ENCODE data around the gene SEMA3E.
"Not testable (repeated sequence)": the region's sequence is repeated elsewhere in the genome, so short reads cannot be mapped to it uniquely, and the experiment has no call there.

SEMA3E gene

DNA sequence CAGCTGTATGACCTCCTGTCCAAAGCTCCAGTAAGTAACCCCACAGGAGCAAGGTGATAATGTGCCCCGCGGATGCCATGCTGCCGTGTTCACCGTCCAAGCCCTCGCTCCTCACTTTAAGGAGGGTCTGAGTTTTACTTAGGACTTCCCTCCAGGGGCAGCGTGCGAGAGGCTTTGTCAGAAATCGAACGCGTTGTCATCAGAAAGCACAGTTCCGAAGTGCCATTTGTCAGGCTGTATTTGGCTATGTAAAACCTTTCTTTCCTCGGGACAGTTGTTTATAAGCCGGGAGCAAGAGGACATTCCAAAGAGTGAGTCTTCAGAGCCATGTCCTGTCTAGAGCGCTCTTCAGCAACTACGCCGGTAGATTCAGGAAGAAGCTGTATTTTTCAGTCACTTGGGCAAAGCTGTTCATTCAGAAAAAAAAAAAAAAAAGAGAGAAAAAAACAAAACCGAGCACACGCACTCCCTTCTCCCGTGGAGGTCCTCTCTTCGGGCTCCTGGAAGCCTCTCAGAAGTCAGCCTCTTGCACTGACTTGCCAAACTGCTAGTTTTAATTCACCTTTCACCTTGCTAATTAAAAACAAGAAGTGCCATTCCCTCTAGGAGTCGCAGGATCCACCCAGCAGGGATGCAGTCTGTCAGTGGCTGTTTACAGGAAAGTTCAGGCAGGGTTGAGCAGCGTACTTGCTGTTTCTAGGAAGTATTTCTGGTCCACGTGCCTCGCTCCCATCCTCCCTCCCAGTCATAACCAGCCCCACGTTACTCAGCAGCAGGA is at the start of gene SEMA3E:
Gene SEMA3E (minus strand): TSS at position 676 of the 778 bp plus-strand sequence.
- DNase-seq (ENCODE audit: low spot score), result peak; percentile 20

DNA sequence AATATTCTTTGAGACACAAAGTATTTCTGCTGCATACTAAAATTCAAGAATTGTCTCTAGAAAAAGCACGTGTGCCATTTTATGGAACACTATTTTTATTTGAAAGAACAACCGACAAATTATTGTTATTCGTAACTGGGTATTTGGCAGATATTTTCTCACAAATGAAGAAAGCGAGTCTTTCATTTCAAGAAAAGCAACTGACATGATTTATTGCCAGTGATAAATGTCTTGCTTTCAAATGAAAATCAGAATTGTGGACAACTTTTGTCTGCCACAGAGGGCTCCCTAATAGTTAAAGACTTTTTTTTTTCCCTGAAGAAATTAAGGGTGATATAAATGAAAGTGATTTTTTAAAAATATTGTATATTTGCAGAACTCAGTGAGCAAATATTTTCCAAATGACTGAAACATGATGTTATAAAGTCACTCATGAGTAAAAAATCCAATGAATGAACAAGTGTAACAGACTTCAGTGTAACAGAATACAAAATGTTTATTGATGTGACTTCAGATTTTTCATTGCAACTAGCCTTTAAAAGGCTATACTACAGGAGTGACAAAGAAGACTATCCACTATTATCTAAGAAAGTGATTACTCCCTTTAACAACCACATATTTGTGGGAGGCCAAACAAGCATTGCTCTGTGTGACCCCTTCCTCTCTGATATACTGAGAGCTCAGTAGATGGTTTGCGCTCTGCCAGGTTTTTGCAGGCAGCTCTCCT is 49.0 kb upstream of the SEMA3E start:
- DNase-seq (ENCODE audit: low spot score), result no peak

DNA sequence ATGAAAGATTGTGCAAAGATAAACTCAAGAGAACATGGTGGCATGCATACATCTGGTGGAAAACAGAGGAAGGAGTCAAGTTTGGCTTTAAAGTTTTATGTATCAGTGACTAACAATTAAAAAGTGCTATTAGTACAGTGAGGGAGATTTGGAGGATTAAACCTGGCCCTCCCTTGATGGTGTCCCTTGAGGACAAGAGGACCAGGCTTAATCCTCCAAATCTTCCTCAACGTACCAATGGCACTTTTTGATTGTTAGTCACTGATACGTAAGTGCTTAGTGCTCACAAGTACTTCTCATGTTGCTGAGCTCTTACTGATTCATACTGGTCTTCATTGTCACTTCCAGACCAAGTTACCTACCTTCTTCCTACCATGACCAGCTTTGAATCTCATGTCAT is 47.2 kb upstream of the SEMA3E start:
- DNase-seq (ENCODE audit: low spot score), result no peak

- no peak for DNase-seq (ENCODE audit: low spot score)
Measured at GRCh38 chr7:83695128-83695960, 46.4 kb upstream of the SEMA3E start.

GRCh38 chr7:83693256-83693655 is 44.3 kb upstream of the SEMA3E start:
- DNase-seq (ENCODE audit: low spot score), result no peak

- no peak for DNase-seq (ENCODE audit: low spot score)
Measured at GRCh38 chr7:83691095-83691494, 42.2 kb upstream of the SEMA3E start.

DNA sequence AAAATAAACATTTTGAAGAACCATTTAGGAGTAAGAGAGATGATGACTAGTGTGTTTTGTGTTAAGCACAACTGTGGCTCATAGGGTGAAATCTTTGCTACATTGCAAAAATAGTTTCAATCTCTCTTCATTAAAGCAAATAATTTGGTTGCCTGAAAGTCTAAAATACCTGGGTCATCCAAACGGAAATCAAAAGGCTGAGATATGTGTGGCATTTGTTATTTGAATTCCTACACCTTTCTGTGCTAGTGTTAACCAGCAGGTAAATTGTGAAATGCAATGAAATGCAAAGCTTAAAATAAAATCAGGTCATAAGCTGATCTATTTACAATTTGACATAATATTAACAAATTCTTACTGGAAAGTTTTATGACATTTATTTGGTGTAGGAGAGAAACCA is 40.9 kb upstream of the SEMA3E start:
- no peak for DNase-seq (ENCODE audit: low spot score)

DNA sequence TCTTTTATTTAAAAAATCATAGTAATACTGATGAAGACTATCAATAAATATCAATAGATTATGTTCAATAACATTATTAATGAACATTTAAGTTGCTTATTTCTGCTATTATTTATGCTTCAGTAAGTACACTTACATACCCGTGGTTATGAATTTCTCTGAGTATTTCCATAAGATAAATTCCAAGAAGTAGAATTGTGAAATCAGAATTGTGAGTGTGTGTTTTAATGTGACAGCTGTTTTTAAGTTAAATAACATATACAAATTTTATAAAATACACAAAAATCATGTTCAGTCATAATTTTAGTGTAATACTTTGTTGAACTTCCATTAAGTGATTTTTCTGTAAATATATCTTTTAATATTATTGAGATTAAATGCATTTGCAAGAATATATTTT is 37.5 kb upstream of the SEMA3E start:
- DNase-seq (ENCODE audit: low spot score), result no peak

DNA sequence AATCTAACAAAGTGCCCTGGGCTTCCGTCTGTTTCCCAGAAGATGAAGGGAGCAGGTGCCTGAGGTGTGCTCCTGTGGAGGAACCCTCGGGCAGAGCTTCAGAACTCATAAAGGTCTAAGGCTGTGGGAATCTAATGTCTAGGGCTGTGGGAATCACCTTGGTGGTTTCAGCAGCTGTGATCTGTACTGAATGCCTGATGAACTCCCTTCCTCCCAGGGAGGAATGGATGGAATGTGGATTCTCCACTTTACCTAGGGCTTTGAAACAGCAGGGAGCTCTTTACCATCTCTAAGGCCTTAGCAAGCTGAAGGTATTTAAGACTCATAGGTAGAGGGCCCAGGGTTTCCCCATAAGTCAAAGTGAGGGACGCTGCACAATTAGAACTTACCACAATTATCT is 36.0 kb upstream of the SEMA3E start:
- DNase-seq (ENCODE audit: low spot score), result no peak

DNA sequence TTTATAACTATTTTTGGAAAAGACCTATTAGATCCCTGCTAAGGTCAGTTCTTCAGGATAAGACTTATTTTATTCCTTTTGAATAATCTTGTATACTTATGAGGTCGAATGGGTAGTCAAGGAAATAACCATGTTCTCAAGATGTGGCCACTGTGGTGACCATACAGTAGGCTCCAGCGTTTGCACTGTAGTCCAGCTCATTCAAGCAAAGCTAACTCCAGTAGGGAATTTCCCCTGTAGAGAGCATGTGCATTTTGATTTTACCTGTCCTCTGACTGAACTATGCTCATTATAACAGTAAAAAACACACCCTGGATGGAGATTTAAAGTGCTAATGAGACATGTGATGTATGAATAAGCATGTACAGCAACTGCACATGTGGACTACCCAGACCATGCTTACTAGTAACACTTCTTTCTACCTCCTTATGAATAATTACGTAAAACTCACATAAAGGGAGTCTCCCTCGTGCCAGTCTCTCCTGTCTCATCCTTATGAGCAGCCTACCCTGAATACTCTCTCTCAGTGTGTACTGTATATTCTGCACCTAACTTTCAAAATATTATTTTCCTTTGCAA is 32.4 kb upstream of the SEMA3E start:
- DNase-seq (ENCODE audit: low spot score), result no peak

- no peak for DNase-seq (ENCODE audit: low spot score)
Measured at GRCh38 chr7:83677180-83677866, 28.4 kb upstream of the SEMA3E start.

- DNase-seq (ENCODE audit: low spot score), result not testable (repeated sequence)
Measured at GRCh38 chr7:83673291-83673690, 24.4 kb upstream of the SEMA3E start.

DNA sequence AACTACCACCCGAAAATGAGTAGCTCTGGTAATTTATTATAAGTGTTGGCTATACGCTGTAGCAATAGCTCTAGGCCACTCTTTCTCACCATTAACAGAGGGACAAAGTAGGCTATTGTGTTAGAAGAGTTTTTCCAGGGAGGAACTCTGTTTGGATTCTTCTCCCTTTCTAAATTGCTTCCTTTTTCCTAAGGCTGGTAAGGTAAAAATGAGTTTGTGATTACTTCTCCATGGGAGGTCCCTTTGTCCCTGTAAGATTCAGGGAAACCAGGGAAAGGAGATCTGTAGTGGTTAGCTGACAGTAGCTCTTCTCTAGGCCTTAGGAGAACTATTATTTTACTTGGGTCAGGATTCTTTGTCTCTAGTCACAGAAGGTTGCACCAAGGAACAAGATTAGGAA is 23.2 kb upstream of the SEMA3E start:
- no peak for DNase-seq (ENCODE audit: low spot score)

- no peak for DNase-seq (ENCODE audit: low spot score)
Measured at GRCh38 chr7:83663131-83663530, 14.2 kb upstream of the SEMA3E start.

DNA sequence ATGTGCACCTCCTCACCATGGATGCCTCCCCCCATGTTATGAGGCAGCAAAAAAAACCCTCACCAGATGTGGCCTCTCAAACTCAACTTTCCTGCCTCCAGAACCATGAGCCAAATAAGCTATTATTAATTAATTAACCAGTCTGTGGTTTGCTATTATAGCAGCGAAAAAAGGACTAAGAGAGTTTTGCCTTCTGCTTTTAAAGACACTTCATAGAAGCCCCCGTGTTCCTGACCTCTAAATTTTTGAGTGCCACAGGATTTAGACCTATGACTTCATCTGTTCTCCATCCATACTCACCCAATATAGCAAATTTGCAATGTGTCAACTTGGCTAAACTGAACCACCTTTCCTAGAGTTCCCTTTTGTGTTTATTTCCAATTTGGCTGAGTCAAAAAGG is 9.2 kb upstream of the SEMA3E start:
- no peak for DNase-seq (ENCODE audit: low spot score)

- DNase-seq (ENCODE audit: low spot score), result peak; percentile 37
Measured at GRCh38 chr7:83655951-83656556, 7.1 kb upstream of the SEMA3E start.

DNA sequence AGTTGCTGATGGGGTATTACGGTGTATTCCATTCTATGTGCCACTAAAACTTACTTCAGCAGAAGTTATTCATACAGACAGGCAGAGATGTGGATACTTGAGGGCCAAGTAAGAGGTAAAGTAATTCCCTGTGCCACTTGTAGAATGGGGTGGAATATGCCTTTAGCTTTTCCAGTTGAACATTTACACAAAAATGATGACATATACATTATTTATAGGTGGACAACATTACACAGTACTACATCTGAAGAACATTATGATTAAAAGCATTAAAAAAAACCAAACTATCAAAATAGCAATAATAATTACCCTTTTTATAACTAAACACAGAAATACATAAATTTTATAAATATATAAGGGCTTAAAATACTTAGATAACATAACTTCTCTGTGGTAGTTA is 3.5 kb upstream of the SEMA3E start:
- no peak for DNase-seq (ENCODE audit: low spot score)

DNA sequence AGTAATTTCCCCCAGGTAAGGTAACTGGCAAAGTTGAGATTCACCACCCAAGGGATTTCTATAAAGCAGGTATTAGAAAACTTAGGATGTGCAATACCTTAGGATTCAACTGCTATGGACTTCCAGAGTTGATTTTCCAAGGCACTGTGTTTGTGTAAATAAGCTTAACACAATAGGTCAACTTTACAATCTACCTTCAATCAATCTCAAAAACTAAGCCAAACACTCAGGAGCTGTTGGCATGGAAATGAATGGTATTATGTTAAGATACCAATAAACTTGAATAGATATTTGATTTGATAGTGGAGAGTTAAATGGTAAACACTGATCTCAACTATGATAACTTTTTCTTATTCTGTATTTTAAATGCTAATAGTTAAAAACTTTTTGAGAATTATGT is 762 bp upstream of the SEMA3E start:
- no peak for DNase-seq (ENCODE audit: low spot score)

DNA sequence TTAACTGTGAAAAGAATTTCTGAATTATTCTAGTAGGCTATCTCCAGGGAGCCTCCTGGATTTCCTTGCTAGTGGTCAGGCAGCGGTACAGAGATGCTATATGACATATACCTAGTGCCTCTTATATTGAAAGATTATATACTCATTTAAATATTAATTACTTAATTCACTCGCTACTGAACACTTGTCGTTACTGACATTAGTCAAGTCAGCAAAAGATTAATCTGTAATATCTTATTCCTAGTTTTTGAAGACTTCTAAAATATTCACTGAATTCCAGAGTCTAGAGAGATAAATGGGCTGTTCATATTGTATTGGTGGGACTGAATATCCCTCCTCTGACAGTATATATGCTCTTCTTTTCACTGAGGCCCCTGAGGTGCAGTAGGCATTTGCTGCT is 2.9 kb downstream of the SEMA3E start:
- DNase-seq (ENCODE audit: low spot score), result no peak

DNA sequence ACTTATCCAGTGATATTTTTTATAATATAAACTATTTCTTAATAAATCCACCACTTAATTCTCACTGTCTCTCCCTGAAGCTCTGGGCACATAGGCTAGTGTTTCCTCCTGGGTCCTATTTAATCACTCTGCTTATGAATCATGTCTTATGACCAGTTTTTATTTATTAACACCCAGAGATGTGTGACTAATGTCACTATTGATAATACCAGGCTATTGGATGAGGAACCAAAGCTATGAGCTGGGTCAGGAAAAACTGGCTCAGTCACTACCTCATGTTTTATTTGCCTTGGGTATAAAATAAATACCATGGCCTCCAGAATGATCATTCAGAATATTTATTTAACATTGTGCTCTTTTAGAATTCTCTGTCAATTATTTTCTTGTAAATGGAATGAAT is 5.2 kb downstream of the SEMA3E start:
- DNase-seq (ENCODE audit: low spot score), result no peak

GRCh38 chr7:83643012-83643411 is 5.9 kb downstream of the SEMA3E start:
- no peak for DNase-seq (ENCODE audit: low spot score)
